Measurements from ENCODE around the gene TSSC4. TPM values are rescaled to one million over a fixed set of nuclear protein-coding genes. Genes with fewer than 3 reads are reported as not detected.
"Not testable (repeated sequence)": the region's sequence is repeated elsewhere in the genome, so short reads cannot be mapped to it uniquely, and the experiment has no call there.

The TSSC4 gene
- total and polyA plus RNA-seq, 9 donors = 25.2 to 36.7 (median 27.3) TPM

DNA sequence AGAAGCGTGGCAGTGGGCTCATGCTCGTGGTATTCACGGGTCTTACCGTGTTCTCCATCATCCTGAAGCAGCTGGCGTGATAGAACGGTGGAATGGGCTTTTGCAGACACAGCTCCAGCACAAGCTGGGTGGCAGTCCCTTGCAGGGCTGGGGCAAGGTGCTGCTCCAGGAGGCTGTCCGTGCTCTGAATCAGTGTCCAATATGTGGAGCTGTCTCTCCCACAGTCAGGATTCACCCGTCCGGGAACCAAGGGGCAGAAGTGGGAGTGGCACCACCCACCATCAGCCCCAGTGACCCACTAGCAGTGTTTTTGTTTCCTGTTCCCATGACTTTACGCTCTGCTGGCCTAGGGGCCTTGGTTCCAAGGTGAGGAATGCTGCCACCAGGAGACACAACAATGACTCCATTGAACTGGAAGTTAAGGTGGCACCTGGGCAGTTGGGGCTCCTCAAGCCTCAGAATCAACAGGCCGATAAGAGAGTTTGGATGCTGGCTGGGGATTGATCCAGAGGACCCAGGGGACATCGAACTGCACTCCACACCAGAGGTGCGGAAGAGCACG lies 40.4 kb upstream of the TSSC4 start:
- DNase-seq = no peak
- no peaks in the 10 kb centered on the region for H3K27me3 ChIP-seq (ENCODE audit: control insufficient read depth, insufficient read depth, low read length)
- H3K4me3 ChIP-seq (ENCODE audit: low read length) = no peak overlapping the region
- H3K27ac ChIP-seq (ENCODE audit: low read length) = no peak overlapping the region
- WGBS (ENCODE audit: insufficient coverage) = 91% methylated on average over 12 of the region's 14 CpGs
- H3K36me3 ChIP-seq (ENCODE audit: control insufficient read depth, insufficient read depth, low read length) = no peaks in the 10 kb centered on the region
- H3K4me1 ChIP-seq (ENCODE audit: control insufficient read depth, insufficient read depth, low read length) = peaks cover 17% of the 10 kb centered on the region
- no peaks in the 10 kb centered on the region for H3K9me3 ChIP-seq (replicated peaks; ENCODE audit: control insufficient read depth, low read depth, low read length)

DNA sequence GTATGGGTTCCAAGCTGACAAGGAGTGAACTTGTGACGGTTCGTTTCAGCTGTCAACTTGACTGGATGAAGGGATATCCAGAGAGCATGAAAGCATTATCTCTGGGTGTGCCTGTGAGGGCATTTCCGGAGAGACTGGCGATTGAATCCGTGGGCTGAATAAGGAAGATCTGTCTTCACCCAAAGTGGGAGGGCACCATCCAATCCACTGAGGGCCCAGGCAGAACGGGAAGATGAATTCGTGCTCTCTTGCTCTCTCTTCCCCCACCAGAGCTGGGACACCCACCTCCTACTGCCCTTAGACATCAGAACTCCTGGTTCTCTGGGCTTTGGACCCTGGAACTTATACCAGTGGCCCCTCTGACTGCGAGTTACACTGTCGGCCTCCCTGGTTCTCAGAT lies 39.0 kb upstream of the TSSC4 start:
- WGBS (ENCODE audit: insufficient coverage) = 77% methylated on average over 9 of the region's 9 CpGs
- Histone ChIP-seq H3K27ac (ENCODE audit: low read length) (no peak overlapping the region), H3K4me1 (ENCODE audit: control insufficient read depth, insufficient read depth, low read length) (peaks cover 28% of the 10 kb centered on the region), H3K4me3 (ENCODE audit: low read length) (no peak overlapping the region), H3K36me3 (ENCODE audit: control insufficient read depth, insufficient read depth, low read length) (no peaks in the 10 kb centered on the region), H3K27me3 (ENCODE audit: control insufficient read depth, insufficient read depth, low read length) (no peaks in the 10 kb centered on the region), H3K9me3 (replicated peaks; ENCODE audit: control insufficient read depth, low read depth, low read length) (no peaks in the 10 kb centered on the region)
- no peak for DNase-seq

GRCh38 chr11:2362414-2362813 lies 38.1 kb upstream of the TSSC4 start:
- DNase-seq = no peak
- H3K4me1 ChIP-seq (ENCODE audit: control insufficient read depth, insufficient read depth, low read length) = peaks cover 30% of the 10 kb centered on the region
- no peak overlapping the region for H3K27ac ChIP-seq (ENCODE audit: low read length)
- 95% methylated on average over 7 of the region's 7 CpGs for WGBS (ENCODE audit: insufficient coverage)
- H3K36me3 ChIP-seq (ENCODE audit: control insufficient read depth, insufficient read depth, low read length) = no peaks in the 10 kb centered on the region
- no peak overlapping the region for H3K4me3 ChIP-seq (ENCODE audit: low read length)
- no peaks in the 10 kb centered on the region for H3K27me3 ChIP-seq (ENCODE audit: control insufficient read depth, insufficient read depth, low read length)
- no peaks in the 10 kb centered on the region for H3K9me3 ChIP-seq (replicated peaks; ENCODE audit: control insufficient read depth, low read depth, low read length)

DNA sequence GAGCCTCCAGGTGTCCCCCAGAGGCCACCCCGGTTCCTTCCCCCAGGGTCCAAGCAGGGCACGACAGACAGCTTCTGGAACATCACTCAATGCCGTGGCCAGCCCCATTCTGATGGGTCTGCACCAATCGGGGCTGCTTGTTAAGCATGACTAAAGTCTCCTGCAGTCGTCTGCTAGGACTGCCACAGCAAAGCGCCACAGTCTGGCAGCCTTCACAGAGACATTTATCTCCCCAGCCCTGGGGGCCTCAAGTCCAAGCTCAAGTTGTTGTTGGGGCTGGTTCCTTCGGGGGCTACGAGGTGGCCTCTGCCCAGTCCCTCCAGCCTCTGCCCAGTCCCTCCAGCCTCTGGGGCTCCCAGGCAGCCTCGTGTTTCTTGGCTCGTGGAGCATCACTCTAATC lies 37.4 kb upstream of the TSSC4 start:
- 81% methylated on average over 9 of the region's 10 CpGs for WGBS (ENCODE audit: insufficient coverage)
- Histone ChIP-seq H3K4me1 (ENCODE audit: control insufficient read depth, insufficient read depth, low read length) (peaks cover 35% of the 10 kb centered on the region), H3K27me3 (ENCODE audit: control insufficient read depth, insufficient read depth, low read length) (no peaks in the 10 kb centered on the region), H3K4me3 (ENCODE audit: low read length) (no peak overlapping the region), H3K9me3 (replicated peaks; ENCODE audit: control insufficient read depth, low read depth, low read length) (no peaks in the 10 kb centered on the region), H3K27ac (ENCODE audit: low read length) (peak overlapping the region; percentile 51), H3K36me3 (ENCODE audit: control insufficient read depth, insufficient read depth, low read length) (no peaks in the 10 kb centered on the region)
- no peak for DNase-seq

DNA sequence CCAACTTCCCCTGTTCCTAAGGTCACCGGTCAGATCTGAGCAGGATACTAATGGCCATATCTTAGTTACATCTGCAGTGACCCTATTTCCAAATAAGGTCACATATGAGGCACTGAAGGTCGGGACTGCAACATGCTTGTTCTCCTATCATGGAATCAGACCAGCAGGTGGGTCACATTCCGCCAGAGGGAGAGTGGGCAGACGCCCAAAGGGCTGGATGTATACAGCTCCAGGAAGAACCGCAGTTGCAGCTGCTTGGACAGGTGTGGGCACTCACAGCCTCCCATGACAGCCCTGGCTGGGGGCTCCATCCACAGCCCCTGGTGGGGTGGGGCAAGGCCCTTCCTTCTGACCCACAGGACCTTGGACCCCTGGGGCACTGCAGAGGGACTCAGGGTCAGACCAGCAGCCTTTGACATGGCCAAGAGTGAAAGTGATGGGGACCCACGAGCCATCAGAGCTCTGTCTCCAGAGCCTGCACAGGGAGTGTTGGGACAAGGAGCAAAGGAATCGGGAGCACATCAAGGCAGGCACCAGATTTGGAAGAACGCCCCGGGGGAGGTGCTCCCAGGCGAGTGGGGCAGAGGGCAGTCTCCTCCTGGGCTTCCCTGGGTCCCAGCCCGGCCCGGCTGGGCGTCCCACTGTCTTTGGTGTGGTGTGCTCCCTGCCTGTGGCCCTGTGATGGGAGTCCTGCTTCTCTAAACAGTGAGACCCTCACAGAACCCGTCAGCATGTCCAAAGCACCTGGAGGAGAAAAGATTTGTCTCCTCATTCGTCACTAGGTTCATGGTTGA lies 36.8 kb upstream of the TSSC4 start:
- no peaks in the 10 kb centered on the region for H3K9me3 ChIP-seq (replicated peaks; ENCODE audit: control insufficient read depth, low read depth, low read length)
- no peak overlapping the region for H3K4me3 ChIP-seq (ENCODE audit: low read length)
- H3K4me1 ChIP-seq (ENCODE audit: control insufficient read depth, insufficient read depth, low read length) = peaks cover 35% of the 10 kb centered on the region
- DNase-seq = peak; percentile 52
- H3K36me3 ChIP-seq (ENCODE audit: control insufficient read depth, insufficient read depth, low read length) = no peaks in the 10 kb centered on the region
- WGBS (ENCODE audit: insufficient coverage) = 83% methylated on average over 10 of the region's 15 CpGs
- H3K27me3 ChIP-seq (ENCODE audit: control insufficient read depth, insufficient read depth, low read length) = no peaks in the 10 kb centered on the region
- peak overlapping the region; percentile 66 for H3K27ac ChIP-seq (ENCODE audit: low read length)

- WGBS (ENCODE audit: insufficient coverage) = 85% methylated on average over 11 of the region's 12 CpGs
These were observed 36.2 kb upstream of the TSSC4 start for GRCh38 chr11:2364386-2364785.

DNA sequence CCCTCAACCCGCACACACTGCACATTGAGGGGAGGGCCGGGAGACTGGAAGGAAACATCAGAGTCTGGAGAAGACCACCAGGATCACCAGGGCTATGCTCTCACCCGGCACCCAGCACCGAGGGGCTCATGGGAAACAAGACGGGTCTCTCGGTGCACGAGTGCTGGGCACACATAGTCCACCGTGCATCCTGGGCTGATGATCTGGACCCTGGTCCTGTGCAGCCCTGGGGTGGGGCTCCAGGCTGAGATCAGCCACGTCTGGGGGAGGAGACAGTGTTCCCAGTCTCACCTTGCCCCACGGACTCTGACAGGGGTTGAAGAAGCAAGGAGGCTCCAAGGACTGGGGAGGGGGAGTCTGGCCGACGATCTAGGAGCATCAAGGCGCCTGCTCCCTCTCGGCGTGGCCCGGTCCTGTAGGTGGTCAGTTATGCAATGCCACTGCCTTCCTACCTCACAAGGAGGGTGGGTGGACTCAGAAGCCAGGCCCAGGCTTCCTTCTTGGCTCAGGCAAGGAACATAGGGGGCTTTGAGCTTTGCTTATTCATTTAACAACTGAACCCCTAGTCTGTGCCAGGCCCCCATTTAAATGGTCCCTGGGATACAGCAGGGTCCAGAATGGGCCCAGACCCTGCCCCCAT lies 34.9 kb upstream of the TSSC4 start:
- Histone ChIP-seq H3K27ac (ENCODE audit: low read length) (peak overlapping the region; percentile 13), H3K36me3 (ENCODE audit: control insufficient read depth, insufficient read depth, low read length) (no peaks in the 10 kb centered on the region), H3K27me3 (ENCODE audit: control insufficient read depth, insufficient read depth, low read length) (no peaks in the 10 kb centered on the region), H3K9me3 (replicated peaks; ENCODE audit: control insufficient read depth, low read depth, low read length) (no peaks in the 10 kb centered on the region), H3K4me1 (ENCODE audit: control insufficient read depth, insufficient read depth, low read length) (peaks cover 35% of the 10 kb centered on the region), H3K4me3 (ENCODE audit: low read length) (no peak overlapping the region)
- DNase-seq = no peak
- 83% methylated on average over 16 of the region's 16 CpGs for WGBS (ENCODE audit: insufficient coverage)

More at GRCh38 chr11:2364386-2364785, 36.2 kb upstream of the TSSC4 start:
- not testable (repeated sequence) for H3K36me3 ChIP-seq (ENCODE audit: control insufficient read depth, insufficient read depth, low read length); DNase-seq; H3K9me3 ChIP-seq (replicated peaks; ENCODE audit: control insufficient read depth, low read depth, low read length); H3K27me3 ChIP-seq (ENCODE audit: control insufficient read depth, insufficient read depth, low read length); H3K27ac ChIP-seq (ENCODE audit: low read length); H3K4me3 ChIP-seq (ENCODE audit: low read length)
- H3K4me1 ChIP-seq (ENCODE audit: control insufficient read depth, insufficient read depth, low read length) = peaks cover 35% of the 10 kb centered on the region

GRCh38 chr11:2366276-2366675 lies 34.3 kb upstream of the TSSC4 start:
- Histone ChIP-seq H3K9me3 (replicated peaks; ENCODE audit: control insufficient read depth, low read depth, low read length) (no peaks in the 10 kb centered on the region), H3K27ac (ENCODE audit: low read length) (peak overlapping the region; percentile 13), H3K4me3 (ENCODE audit: low read length) (no peak overlapping the region), H3K36me3 (ENCODE audit: control insufficient read depth, insufficient read depth, low read length) (no peaks in the 10 kb centered on the region), H3K4me1 (ENCODE audit: control insufficient read depth, insufficient read depth, low read length) (peaks cover 35% of the 10 kb centered on the region), H3K27me3 (ENCODE audit: control insufficient read depth, insufficient read depth, low read length) (no peaks in the 10 kb centered on the region)
- peak; percentile 40 for DNase-seq
- 55% methylated on average over 8 of the region's 11 CpGs for WGBS (ENCODE audit: insufficient coverage)

- H3K36me3 ChIP-seq (ENCODE audit: control insufficient read depth, insufficient read depth, low read length) = no peaks in the 10 kb centered on the region
- DNase-seq = no peak
- no peak overlapping the region for H3K27ac ChIP-seq (ENCODE audit: low read length)
- no peaks in the 10 kb centered on the region for H3K27me3 ChIP-seq (ENCODE audit: control insufficient read depth, insufficient read depth, low read length)
- peaks cover 2% of the 10 kb centered on the region for H3K9me3 ChIP-seq (replicated peaks; ENCODE audit: control insufficient read depth, low read depth, low read length)
- no peak overlapping the region for H3K4me3 ChIP-seq (ENCODE audit: low read length)
- H3K4me1 ChIP-seq (ENCODE audit: control insufficient read depth, insufficient read depth, low read length) = peaks cover 35% of the 10 kb centered on the region
- WGBS (ENCODE audit: insufficient coverage) = 74% methylated on average over 7 of the region's 7 CpGs
These were observed 33.8 kb upstream of the TSSC4 start for GRCh38 chr11:2366733-2367132.
